Measurements from ENCODE around the gene TSSK2. TPM values are rescaled to one million over a fixed set of nuclear protein-coding genes. Genes with fewer than 3 reads are reported as not detected.

TSSK2 gene
- total and polyA plus RNA-seq, 2 experiments from 2014 or later, result not detected

GRCh38 chr22:19172213-19173046, 41.3 kb downstream of the TSSK2 start:
- peak overlapping the region; percentile 91 for H3K27ac Mint-ChIP-seq

More at GRCh38 chr22:19172213-19173046, 41.3 kb downstream of the TSSK2 start:
- TF ChIP-seq ETS1 (IDR thresholded peaks at IDR 0.05) (no peak), CREB1 (CRISPR knock-in tag; IDR thresholded peaks at IDR 0.05; ENCODE audit: low read depth) (no peak), NANOG (IDR thresholded peaks at IDR 0.05; ENCODE audit: borderline replicate concordance) (no peak), EZH2 (IDR thresholded peaks at IDR 0.05; ENCODE audit: low read depth, unreplicated experiment) (no peak), JUNB (IDR thresholded peaks at IDR 0.05; ENCODE audit: unreplicated experiment) (no peak), ZNF462 (CRISPR knock-in tag; IDR thresholded peaks at IDR 0.05) (no peak)
- Histone ChIP-seq H3F3A (replicated peaks; ENCODE audit: low read depth) (peaks cover 31% of the 10 kb centered on the region), H3K9me2 (ENCODE audit: insufficient read depth) (no peaks in the 10 kb centered on the region), H3K4me2 (peak overlapping the region; percentile 100), H3K36me3 (ENCODE audit: insufficient read depth) (no peaks in the 10 kb centered on the region), H3K27ac (ENCODE audit: low read depth) (peak overlapping the region; percentile 74; the same call in 1 of the 2 replicates), H3K4me1 (ENCODE audit: insufficient read depth) (peaks cover 39% of the 10 kb centered on the region), H3K27me3 (ENCODE audit: insufficient read depth) (peaks cover 38% of the 10 kb centered on the region), H4K20me1 (replicated peaks; ENCODE audit: insufficient read depth) (peaks cover 7% of the 10 kb centered on the region), H3K79me2 (replicated peaks; ENCODE audit: insufficient read depth) (peaks cover 28% of the 10 kb centered on the region), H2AFZ (no peak overlapping the region), H3K4me3 (peak overlapping the region; percentile 98)
- Mint-ChIP-seq H3K27me3 (ENCODE audit: insufficient read depth, low read depth, poor library complexity) (peaks cover 71% of the 10 kb centered on the region), H3K4me1 (peaks cover 51% of the 10 kb centered on the region), H3K4me3 (peak overlapping the region; percentile 94), H3K36me3 (ENCODE audit: low read depth) (peaks cover 16% of the 10 kb centered on the region; the same call in 2 of the 3 replicates), H3K9me3 (no peaks in the 10 kb centered on the region; the same call in 1 of the 3 replicates)
- ATAC-seq, result no peak
- DNase-seq (ENCODE audit: low spot score), result no peak

Measured in GM23338 (cell line).